T-helper 1 cell treated with Interleukin-12 subunit alpha and Interleukin-12 subunit beta and Interleukin-4 antibody, amounts not matched to agents 30 μg/mL and 1 μg/mL, for 36 hours (primary cell): ENCODE data around the gene HLA-DRB5.
"Not testable (repeated sequence)": the region's sequence is repeated elsewhere in the genome, so short reads cannot be mapped to it uniquely, and the experiment has no call there.

Source experiments
- H3K27ac Mint-ChIP-seq: one replicate; pipeline ENCODE4 v1.8.0; 2021; ENCODE audit warnings: mild to moderate bottlenecking, mixed read lengths
- H3K27me3 Mint-ChIP-seq: one replicate; pipeline ENCODE4 v1.8.0; 2021; ENCODE audit warnings: low read depth, mixed read lengths
- H3K36me3 Mint-ChIP-seq: one replicate; pipeline ENCODE4 v1.8.0; 2021; ENCODE audit warnings: low read depth, mixed read lengths
- H3K4me1 Mint-ChIP-seq: one replicate; pipeline ENCODE4 v1.8.0; 2021; ENCODE audit warnings: low read depth, mixed read lengths
- H3K4me3 Mint-ChIP-seq: one replicate; pipeline ENCODE4 v1.8.0; 2021; ENCODE audit warnings: mild to moderate bottlenecking, moderate library complexity, mixed read lengths
- H3K9me3 Mint-ChIP-seq: one replicate; pipeline ENCODE4 v1.8.0; 2021; ENCODE audit warnings: mixed read lengths

The HLA-DRB5 gene

GRCh38 chr6:32473376-32474348, 56.4 kb downstream of the HLA-DRB5 start:
- not testable (repeated sequence) for H3K36me3 Mint-ChIP-seq, H3K9me3 Mint-ChIP-seq, H3K4me1 Mint-ChIP-seq, H3K4me3 Mint-ChIP-seq
- H3K27ac Mint-ChIP-seq: peak overlapping the region; percentile 65
- H3K27me3 Mint-ChIP-seq: peaks cover 13% of the 10 kb centered on the region

- Mint-ChIP-seq H3K4me3 (no peak overlapping the region), H3K27ac (no peak overlapping the region), H3K27me3 (peaks cover 13% of the 10 kb centered on the region), H3K36me3 (no peaks in the 10 kb centered on the region), H3K9me3 (no peaks in the 10 kb centered on the region), H3K4me1 (peaks cover 2% of the 10 kb centered on the region)
Measured at GRCh38 chr6:32472781-32473375, 57.2 kb downstream of the HLA-DRB5 start.

DNA sequence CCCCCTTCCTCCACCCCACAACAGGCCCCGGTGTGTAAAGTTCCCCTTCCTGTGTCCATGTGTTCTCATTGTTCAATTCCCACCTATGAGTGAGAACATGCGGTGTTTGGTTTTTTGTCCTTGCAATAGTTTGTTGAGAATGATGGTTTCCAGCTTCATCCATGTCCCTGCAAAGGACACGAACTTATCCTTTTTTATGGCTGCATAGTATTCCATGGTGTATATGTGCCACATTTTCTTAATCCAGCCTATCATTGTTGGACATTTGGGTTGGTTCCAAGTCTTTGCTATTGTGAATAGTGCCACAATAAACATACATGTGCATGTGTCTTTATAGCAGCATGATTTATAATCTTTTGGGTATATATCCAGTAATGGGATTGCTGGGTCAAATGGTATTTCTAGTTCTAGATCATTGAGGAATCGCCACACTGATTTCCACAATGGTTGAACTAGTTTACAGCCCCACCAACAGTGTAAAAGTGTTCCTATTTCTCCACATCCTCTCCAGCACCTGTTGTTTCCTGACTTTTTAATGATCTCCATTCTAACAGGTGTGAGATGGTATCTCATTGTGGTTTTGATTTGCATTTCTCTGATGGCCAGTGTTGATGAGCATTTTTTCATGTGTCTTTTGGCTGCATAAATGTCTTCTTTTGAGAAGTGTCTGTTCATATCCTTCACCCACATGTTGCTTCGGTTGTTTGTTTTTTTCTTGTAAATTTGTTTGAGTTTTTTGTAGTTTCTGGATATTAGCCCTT, 62.2 kb downstream of the HLA-DRB5 start:
- not testable (repeated sequence) for H3K36me3 Mint-ChIP-seq, H3K9me3 Mint-ChIP-seq, H3K27ac Mint-ChIP-seq, H3K4me1 Mint-ChIP-seq, H3K4me3 Mint-ChIP-seq
- peaks cover 16% of the 10 kb centered on the region for H3K27me3 Mint-ChIP-seq
